Effector CD8-positive, alpha-beta T cell (primary cell): ENCODE data around the gene PLCXD1.
"Not testable (repeated sequence)": the region's sequence is repeated elsewhere in the genome, so short reads cannot be mapped to it uniquely, and the experiment has no call there.

ENCODE experiments used
- DNase-seq: peaks from one replicate; lab custom pipeline; 2025; lab: John Stamatoyannopoulos, UW

PLCXD1 gene

GRCh38 chrX:264006-264405 is 17.2 kb upstream of the PLCXD1 start:
- DNase-seq, result not testable (repeated sequence)

- DNase-seq, result no peak
Observed at GRCh38 chrX:264634-265455, 16.3 kb upstream of the PLCXD1 start.

GRCh38 chrX:265502-265901 is 15.7 kb upstream of the PLCXD1 start:
- no peak for DNase-seq

GRCh38 chrX:267771-268261 is 13.4 kb upstream of the PLCXD1 start:
- DNase-seq, result no peak

- DNase-seq, result no peak
Observed at GRCh38 chrX:270848-271367, 10.3 kb upstream of the PLCXD1 start.

GRCh38 chrX:274904-275475 is 6.2 kb upstream of the PLCXD1 start:
- no peak for DNase-seq

- DNase-seq, result no peak
Observed at GRCh38 chrX:275476-275966, 5.7 kb upstream of the PLCXD1 start.

- no peak for DNase-seq
Observed at GRCh38 chrX:275967-276580, 5.1 kb upstream of the PLCXD1 start.

GRCh38 chrX:276581-277201 is 4.5 kb upstream of the PLCXD1 start:
- DNase-seq, result no peak

- not testable (repeated sequence) for DNase-seq
Observed at GRCh38 chrX:279757-280604, 1.2 kb upstream of the PLCXD1 start.

- DNase-seq, result not testable (repeated sequence)
Observed at GRCh38 chrX:280722-281121, 459 bp upstream of the PLCXD1 start.

GRCh38 chrX:282000-282681 is 960 bp downstream of the PLCXD1 start:
- DNase-seq, result not testable (repeated sequence)

- DNase-seq, result no peak
Observed at GRCh38 chrX:283115-283845, 2.1 kb downstream of the PLCXD1 start.

GRCh38 chrX:285076-285677 is 4.0 kb downstream of the PLCXD1 start:
- no peak for DNase-seq

- DNase-seq, result no peak
Observed at GRCh38 chrX:287670-288069, 6.5 kb downstream of the PLCXD1 start.

GRCh38 chrX:288561-288991 is 7.4 kb downstream of the PLCXD1 start:
- DNase-seq, result no peak

- no peak for DNase-seq
Observed at GRCh38 chrX:290476-291166, 9.4 kb downstream of the PLCXD1 start.

- no peak for DNase-seq
Observed at GRCh38 chrX:291411-291901, 10.3 kb downstream of the PLCXD1 start.
